Suppressor macrophage treated with lipopolysaccharide for 1 hour (primary cell): ENCODE results near the gene GMDS.

Experiments used
- DNase-seq, 3 donors: peaks; one replicate each; pipeline ENCODE4 v3.0.0-alpha.2; 2020 to 2022

The GMDS gene

GRCh38 chr6:1633366-1634021, 611.9 kb downstream of the GMDS start:
- no peak for DNase-seq

- no peak for DNase-seq
Measured at GRCh38 chr6:1631251-1631650, 614.2 kb downstream of the GMDS start.

- DNase-seq = no peak
Measured at GRCh38 chr6:1630771-1631217, 614.6 kb downstream of the GMDS start.

- DNase-seq = no peak
Measured at GRCh38 chr6:1630212-1630770, 615.1 kb downstream of the GMDS start.

GRCh38 chr6:1629316-1629715, 616.1 kb downstream of the GMDS start:
- no peak for DNase-seq

- no peak for DNase-seq
Measured at GRCh38 chr6:1627827-1628560, 617.4 kb downstream of the GMDS start.

- no peak for DNase-seq
Measured at GRCh38 chr6:1626481-1626880, 618.9 kb downstream of the GMDS start.

GRCh38 chr6:1625794-1626435, 619.5 kb downstream of the GMDS start:
- DNase-seq = peak in 2 of 3 donors; percentile 11 to 28

- DNase-seq = peak; percentile 55 to 76 (median 68)
Measured at GRCh38 chr6:1624851-1625781, 620.3 kb downstream of the GMDS start.

GRCh38 chr6:1624058-1624850, 621.2 kb downstream of the GMDS start:
- peak; percentile 55 to 76 (median 61) for DNase-seq

GRCh38 chr6:1623769-1624057, 621.7 kb downstream of the GMDS start:
- no peak for DNase-seq

- DNase-seq = no peak
Measured at GRCh38 chr6:1622851-1623768, 622.3 kb downstream of the GMDS start.

- DNase-seq = no peak
Measured at GRCh38 chr6:1622220-1622850, 623.1 kb downstream of the GMDS start.

- DNase-seq = no peak
Measured at GRCh38 chr6:1621070-1621701, 624.2 kb downstream of the GMDS start.

- no peak for DNase-seq
Measured at GRCh38 chr6:1620504-1621069, 624.8 kb downstream of the GMDS start.

- peak; percentile 61 to 84 (median 74) for DNase-seq
Measured at GRCh38 chr6:1619673-1620503, 625.5 kb downstream of the GMDS start.

GRCh38 chr6:1619098-1619672, 626.2 kb downstream of the GMDS start:
- DNase-seq = no peak
